EH (cell line): Measurements from ENCODE around the gene PLXNB3.
A peak's percentile ranks its signal among the peaks of the same experiment; 100 is the strongest.

Experiments
- DNase-seq: peaks from one replicate; pipeline ENCODE4 v3.0.0-alpha.2; 2015; ENCODE audit warnings: low read depth

Gene PLXNB3

GRCh38 chrX:153755136-153755535 lies 8.9 kb upstream of the PLXNB3 start:
- no peak for DNase-seq

GRCh38 chrX:153761863-153762262 lies 2.2 kb upstream of the PLXNB3 start:
- no peak for DNase-seq

- DNase-seq = no peak
Observed at GRCh38 chrX:153762626-153763173, 1.3 kb upstream of the PLXNB3 start.

DNA sequence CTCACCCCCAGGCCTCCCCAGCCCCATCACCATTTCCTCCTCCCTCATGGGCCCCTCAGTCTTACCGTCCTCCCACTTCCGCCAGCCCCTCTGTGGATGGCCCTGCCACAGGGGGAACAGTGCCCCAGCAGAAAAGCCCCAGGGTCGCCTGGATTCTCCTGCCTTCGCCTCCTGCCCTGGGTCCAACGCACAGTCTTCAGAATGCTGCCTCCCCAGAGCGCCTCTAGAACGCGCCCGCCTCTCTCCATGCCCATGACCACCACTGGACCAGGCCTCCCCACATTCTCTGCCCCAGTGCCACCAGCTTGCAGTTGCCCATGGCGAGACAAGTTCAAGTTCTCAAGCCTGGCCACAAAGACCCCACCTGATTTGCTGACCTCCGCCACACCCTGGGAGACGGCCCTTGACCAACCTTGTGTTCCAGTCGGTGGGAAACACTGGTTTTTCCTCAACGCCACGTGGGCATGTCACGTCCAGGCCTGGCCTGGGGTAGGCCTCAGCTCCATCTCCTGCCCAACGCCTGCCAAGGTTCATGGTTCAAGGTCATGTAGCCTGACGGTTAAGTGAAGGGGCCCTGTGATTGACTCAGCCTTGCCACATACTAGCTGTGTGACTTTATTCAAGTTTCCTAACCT lies 634 bp upstream of the PLXNB3 start:
- no peak for DNase-seq

DNA sequence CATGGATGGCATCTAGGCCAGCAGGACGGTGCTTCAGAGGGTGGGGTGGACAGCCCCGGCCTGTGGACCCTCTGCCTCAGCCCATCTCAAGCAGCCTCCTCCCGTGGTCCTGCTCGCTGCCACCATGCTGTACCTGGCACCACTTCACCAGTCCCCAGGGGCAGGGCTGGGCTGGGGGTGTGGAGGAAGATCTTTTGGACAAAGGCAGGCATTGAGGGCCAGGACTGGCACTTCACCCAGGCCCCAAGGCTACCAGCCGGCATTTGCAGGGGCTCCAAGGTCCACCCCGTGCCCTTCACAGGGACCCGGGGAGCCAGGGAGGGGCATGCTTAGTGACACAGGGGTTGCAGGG lies 713 bp downstream of the PLXNB3 start:
- DNase-seq = no peak

DNA sequence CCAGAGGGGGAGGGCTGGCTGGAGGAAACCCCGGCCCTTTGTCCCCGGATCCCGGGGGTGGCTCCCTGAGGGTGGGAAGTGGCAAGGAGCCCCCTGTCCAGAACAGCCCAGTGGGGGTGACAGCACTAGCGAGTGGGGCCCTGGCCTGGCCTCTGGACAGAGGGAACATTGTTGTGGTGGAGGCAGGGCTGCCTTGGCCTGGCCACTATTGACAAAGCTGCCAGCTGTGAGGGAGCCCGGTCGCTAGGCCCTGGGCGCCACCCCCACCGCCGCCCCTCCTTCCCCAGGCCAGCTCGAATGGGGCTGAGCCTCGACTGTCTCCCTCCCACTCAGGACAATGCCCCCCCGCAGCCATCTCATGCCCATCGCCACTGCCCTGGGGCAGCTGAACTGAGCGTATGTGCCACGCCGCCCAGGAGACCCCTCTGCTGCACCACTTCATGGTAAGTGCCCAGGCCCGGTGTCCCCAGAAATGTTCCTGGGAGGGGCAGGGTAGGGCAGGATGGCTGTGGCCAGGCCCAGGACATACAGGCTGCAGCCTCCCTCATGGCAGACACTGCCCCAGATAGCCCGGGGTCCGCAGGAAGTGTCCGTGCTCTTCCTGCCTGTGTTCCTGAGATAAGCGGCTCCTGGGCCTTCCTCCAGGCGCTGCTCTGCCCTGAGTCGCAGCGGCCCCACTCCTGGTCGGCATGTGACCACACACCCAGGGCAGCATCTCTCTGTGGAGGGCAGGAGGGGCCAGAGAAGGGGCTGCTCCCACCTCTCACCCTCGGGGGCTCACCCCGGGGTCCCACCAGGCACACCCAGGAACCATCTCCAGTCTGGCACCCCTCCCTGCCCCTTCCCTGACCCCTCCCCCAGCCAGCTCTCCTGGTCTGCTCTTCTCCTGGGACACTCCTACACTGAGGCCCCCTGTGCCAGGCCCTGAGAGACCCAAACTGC lies 1.4 kb downstream of the PLXNB3 start:
- DNase-seq = peak; percentile 25

DNA sequence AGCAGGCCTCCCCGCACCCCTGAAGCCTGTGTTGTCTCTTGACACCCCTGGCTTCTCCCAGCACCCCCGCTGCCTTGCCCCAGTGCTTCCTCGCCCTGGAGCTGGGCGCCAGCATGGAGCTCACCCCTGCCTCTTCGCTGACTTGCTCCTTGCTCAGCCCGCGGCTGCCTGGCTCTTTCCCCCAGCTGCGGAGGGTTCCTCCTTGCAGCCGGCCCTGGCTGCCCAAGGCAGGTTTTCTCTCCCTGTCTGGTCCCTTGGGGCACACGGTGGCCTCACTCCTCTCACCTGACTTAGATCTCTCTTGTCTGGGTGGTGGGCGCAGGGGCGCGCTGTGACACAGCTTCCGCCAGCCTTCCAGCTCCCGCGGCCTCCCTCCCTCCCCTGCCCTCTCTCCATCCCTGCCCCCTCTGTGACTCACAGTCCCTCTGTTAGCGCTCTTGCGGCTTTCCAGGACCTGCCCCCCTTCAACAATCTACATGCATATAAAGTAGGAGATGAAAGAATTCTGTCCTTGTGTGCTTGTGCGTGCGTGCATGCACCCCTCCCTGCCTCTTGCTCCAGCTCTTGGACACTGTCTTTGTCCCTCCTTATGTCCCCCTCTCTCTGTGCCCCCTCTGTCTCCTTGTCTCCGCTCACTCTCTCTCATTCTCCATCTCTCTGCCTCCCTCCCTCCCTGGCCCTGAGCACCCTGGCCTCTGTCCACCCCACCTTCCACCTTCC lies 2.2 kb downstream of the PLXNB3 start:
- DNase-seq = peak; percentile 82

DNA sequence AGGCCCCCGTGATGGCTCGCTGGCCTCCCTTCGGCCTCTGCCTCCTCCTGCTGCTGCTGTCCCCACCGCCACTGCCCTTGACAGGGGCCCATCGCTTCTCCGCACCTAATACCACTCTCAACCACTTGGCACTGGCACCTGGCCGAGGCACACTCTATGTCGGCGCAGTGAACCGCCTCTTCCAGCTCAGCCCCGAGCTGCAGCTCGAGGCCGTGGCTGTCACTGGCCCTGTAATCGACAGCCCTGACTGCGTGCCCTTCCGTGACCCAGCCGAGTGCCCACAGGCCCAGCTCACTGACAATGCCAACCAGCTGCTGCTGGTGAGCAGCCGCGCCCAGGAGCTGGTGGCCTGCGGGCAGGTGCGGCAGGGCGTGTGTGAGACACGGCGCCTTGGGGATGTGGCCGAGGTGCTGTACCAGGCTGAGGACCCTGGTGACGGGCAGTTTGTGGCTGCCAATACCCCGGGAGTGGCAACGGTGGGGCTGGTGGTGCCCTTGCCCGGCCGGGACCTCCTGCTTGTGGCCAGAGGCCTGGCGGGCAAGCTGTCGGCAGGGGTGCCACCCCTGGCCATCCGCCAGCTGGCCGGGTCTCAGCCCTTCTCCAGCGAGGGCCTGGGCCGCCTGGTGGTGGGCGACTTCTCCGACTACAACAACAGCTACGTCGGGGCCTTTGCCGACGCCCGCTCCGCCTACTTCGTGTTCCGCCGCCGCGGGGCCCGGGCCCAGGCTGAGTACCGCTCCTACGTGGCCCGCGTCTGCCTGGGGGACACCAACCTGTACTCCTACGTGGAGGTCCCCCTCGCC lies 3.0 kb downstream of the PLXNB3 start:
- no peak for DNase-seq

GRCh38 chrX:153767674-153768055 lies 3.6 kb downstream of the PLXNB3 start:
- no peak for DNase-seq

DNA sequence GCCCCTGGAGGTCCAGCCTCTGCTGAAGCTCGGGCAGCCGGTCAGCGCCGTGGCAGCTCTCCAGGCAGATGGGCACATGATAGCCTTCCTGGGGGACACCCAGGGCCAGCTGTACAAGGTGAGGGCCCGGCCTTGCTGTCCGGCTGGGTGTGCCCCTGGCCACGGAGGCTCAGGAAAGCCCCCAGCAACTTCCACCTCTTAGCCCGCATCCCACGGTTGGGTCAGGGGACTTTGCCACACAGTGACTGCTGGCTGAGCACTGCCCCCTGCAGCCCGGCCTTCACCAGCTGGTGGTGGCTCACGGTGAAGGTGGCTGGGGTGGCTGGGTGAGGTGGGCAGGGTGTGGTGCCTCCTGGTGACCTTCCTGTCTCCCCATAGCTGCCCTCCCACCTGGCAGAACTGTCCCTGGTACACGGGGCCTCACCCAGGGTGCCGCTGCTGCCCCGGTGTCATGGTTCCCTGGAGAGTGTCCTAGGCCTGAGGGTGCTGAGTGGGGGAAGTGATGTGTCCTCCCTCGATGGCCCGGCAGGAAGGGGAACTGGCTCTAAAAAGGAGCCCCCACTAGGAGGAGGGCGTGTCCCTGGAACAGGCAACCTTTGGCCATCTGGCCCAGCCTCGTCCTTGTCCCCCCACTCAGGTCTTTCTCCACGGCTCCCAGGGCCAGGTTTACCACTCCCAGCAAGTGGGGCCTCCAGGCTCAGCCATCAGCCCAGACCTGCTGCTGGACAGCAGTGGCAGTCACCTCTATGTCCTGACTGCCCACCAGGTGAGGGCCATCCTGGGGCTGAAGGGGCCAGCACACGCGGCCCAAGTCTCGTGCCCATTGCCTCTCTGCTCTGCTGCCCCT lies 4.5 kb downstream of the PLXNB3 start:
- no peak for DNase-seq

DNA sequence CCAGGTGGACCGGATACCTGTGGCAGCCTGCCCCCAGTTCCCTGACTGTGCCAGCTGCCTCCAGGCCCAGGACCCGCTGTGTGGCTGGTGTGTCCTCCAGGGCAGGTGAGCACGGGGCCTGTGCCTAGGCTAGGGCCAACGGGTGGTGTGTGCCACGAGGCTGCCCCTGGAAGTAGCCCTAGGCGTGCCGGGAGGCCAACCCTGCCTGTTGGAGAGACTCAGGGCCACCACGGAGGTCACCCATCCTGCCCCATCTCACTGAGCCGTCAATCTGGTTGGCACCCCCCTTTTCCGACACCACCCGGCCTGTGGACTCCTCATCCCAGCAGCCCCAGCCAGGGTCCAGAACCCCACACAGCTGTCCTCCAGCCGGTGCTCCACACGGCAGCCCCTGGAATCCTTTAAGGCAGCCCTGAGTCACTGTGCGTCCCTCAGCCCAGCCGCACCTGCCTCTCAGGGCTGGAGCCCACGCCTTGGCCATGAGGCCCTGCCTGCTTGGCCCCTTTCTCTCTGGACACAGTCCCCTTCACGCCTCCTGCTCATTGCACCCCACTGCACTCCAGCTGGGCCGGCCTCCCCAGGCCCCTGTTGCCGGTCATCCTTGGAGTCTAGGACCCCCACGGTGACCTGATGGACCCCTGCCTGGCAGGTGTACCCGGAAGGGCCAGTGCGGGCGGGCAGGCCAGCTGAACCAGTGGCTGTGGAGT lies 5.3 kb downstream of the PLXNB3 start:
- no peak for DNase-seq

DNA sequence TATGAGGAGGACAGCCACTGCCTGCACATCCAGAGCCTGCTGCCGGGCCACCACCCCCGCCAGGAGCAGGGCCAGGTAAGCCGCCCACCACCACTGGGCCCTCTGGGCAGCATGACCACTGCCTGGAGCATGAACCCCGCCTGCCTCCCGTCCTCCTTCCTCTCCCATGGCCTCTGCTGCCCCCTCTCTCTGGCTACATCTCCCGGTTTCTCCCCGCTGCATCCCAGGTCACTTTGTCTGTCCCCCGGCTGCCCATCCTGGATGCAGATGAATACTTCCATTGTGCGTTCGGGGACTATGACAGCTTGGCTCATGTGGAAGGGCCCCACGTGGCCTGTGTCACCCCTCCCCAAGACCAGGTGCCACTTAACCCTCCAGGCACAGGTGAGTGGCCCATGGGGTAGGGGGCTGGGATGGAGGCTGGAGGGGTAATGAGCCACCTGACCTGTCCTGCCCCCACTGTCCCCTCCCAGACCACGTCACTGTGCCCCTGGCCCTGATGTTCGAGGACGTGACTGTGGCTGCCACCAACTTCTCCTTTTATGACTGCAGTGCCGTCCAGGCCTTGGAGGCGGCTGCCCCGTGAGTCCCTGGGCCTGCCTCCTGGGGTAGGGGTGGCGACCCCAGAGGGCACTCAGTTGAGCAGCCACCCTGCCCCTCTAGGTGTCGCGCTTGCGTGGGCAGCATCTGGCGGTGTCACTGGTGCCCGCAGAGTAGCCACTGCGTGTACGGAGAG lies 6.0 kb downstream of the PLXNB3 start:
- DNase-seq = no peak

- no peak for DNase-seq
Observed at GRCh38 chrX:153770601-153771414, 6.8 kb downstream of the PLXNB3 start.

DNA sequence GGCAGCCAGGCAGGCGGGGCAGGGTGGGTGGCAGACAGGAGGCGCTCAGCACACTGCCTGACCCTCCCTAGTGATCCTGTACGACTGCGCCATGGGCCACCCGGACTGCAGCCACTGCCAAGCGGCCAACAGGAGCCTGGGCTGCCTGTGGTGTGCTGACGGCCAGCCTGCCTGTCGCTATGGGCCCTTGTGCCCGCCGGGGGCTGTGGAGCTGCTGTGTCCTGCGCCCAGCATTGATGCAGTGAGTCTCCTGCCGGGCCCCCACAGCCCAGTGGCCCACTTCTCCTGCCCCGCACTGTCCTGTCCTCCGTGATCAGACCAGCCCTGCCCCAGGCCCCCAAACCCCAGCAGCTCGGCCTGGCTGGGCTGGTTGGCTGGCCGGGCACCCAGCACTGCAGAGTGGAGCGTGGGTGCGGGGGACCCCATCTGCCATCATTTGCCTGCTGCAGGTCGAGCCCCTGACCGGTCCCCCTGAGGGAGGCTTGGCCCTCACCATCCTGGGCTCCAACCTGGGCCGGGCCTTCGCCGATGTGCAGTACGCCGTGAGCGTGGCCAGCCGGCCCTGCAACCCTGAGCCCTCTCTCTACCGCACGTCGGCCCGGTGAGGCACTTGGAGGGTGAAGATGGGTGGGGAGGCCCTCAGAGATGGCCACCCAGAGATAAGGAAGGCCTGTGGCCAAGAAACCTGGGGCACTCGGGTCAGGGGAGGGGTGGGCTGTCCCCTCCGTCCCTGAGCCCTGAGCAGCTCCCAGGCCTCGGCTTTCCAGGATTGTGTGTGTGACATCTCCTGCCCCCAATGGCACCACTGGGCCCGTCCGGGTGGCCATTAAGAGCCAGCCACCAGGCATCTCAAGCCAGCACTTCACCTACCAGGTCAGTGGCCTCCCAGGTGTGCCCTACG lies 7.6 kb downstream of the PLXNB3 start:
- DNase-seq = no peak

DNA sequence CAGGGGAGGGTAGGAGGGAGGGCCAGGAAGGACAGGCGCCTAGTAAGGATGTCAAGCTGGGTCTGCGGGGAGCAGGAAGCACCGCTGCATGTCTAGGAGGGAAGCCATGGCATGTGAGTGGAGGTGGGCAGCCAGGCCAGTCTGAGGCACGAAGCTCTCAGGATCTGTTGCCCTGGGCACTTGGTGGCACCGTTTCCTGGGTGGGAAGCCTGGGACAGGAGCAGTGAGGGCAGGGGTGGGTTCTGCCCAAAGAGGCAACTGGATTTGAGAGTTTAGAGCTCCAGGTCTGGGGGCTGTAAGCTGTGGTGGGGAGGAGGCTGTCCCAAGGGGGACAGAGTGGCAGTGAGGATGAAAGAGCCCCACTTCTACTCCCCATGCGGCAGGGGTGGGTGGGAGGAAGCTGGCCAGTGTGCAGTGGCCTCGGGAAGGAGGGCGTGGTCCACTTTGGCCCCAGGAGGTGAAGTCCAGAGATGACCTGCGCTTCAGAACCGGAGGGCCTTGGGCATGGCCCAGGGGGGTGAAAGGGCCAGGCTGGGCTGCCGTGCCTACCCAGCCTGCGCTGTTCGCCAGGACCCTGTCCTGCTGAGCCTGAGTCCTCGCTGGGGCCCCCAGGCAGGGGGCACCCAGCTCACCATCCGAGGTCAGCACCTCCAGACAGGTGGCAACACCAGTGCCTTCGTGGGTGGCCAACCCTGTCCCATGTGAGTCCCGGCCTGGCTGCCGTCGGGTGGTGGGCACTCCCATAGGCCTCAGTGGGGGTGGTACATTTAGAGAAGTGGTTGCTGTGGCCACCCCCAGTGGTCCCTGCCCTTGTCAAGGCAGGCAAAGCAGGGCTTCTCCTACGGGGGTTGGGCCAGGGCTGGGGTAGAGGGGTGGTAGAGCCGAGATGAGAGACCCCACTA lies 8.5 kb downstream of the PLXNB3 start:
- no peak for DNase-seq

DNA sequence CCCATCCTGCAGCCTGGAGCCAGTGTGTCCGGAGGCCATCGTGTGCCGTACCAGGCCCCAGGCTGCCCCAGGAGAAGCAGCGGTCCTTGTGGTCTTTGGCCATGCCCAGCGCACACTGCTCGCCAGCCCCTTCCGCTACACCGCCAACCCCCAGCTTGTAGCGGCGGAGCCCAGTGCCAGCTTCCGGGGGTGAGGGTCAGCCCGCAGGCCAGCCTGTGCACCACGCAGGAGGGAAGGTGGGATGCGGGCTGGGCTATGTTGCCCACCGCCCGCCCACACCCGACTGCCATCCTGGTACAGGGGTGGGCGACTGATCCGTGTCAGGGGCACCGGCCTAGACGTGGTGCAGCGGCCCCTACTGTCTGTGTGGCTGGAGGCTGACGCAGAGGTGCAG lies 9.2 kb downstream of the PLXNB3 start:
- DNase-seq = no peak
